Astrocyte of the cerebellum (primary cell): ENCODE results near the gene ARFGEF2.
"Not testable (repeated sequence)": the region's sequence is repeated elsewhere in the genome, so short reads cannot be mapped to it uniquely, and the experiment has no call there.

ENCODE experiments used
- DNase-seq: peaks from one replicate; pipeline ENCODE4 v3.0.0-alpha.2; 2011; ENCODE audit warnings: low read depth
- H3K4me3 ChIP-seq: 2 replicates; pipeline ENCODE4 v1.5.1; 2011; ENCODE audit warnings: mild to moderate bottlenecking, low read depth, low read length, moderate library complexity
- CTCF ChIP-seq: IDR thresholded peaks from 2 replicates; pipeline ENCODE4 v1.5.1; 2012; ENCODE audit warnings: low read length, low read depth, moderate library complexity, mild to moderate bottlenecking; ENCODE audit errors: missing control alignments
- in situ Hi-C: cut with HindIII; loops from 2 replicates; pipeline ENCODE4 v1.10.0; 2017; ENCODE audit warnings: low sequenced_read_pairs

ARFGEF2 gene

GRCh38 chr20:48971956-48972355 is 50.4 kb downstream of the ARFGEF2 start:
- no peak overlapping the region for H3K4me3 ChIP-seq
- no peak for DNase-seq
- in situ Hi-C loops = no loop called here
- no peak for TF ChIP-seq CTCF

DNA sequence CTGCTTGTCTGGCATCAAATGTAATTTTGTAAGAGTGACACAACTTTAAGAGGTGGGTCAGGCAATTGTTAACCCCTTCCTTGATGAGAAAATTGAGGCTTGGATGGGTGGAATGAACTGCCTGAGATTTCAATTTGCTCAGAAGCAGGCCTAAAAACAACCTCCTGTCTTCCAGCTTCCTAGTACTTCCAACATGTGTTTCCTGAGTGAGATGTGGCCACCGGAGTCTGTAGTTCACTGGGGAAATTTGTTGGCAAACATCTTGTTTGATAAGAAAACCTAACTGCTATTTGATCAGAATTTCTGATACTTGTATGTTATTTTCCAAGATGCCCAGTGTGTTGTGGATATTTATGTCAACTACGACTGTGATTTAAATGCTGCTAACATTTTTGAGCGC is 51.3 kb downstream of the ARFGEF2 start:
- in situ Hi-C loops = no loop called here
- no peak for TF ChIP-seq CTCF
- DNase-seq = no peak
- no peak overlapping the region for H3K4me3 ChIP-seq

DNA sequence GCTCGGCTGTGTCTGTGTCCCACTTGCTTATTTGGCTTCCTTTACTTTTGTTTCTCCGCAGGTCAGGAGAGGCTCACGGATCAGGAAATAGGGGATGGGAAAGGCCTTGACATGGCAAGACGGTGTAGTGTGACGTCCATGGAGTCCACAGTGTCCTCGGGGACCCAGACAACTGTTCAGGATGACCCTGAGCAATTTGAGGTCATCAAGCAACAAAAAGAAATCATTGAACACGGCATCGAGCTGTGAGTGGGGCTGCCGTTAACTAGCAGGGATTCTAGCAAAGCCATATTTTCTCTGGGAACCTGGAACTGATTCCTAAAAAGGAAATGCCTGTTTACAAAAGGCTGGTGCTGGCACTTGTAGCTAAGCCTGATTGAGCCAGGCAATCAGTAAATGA is 54.4 kb downstream of the ARFGEF2 start:
- in situ Hi-C loops = no loop called here
- H3K4me3 ChIP-seq = no peak overlapping the region
- no peak for TF ChIP-seq CTCF
- DNase-seq = no peak

DNA sequence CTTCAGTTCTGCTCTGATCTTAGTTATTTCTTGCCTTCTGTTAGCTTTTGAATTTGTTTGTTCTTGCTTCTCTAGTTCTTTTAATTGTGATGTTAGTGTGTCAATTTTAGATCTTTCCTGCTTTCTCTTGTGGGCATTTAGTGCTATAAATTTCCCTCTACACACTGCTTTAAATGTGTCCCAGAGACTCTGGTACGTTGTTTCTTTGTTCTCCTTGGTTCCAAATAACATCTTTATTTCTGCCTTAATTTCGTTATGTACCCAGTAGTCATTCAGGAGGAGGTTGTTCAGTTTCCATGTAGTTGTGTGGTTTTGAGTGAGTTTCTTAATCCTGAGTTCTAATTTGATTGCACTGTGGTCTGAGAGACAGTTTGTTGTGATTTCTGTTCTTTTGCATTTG is 58.5 kb downstream of the ARFGEF2 start:
- in situ Hi-C loops, H3K4me3 ChIP-seq, DNase-seq: not testable (repeated sequence)

- no peak overlapping the region for H3K4me3 ChIP-seq
- TF ChIP-seq CTCF = no peak
- in situ Hi-C loops = no loop called here
- peak; percentile 65 for DNase-seq
These were observed 62.2 kb downstream of the ARFGEF2 start for GRCh38 chr20:48983423-48984400.

GRCh38 chr20:48984575-48985219 is 63.2 kb downstream of the ARFGEF2 start:
- TF ChIP-seq CTCF = no peak
- H3K4me3 ChIP-seq = no peak overlapping the region
- in situ Hi-C loops = no loop called here
- peak; percentile 57 for DNase-seq

GRCh38 chr20:48986899-48987298 is 65.4 kb downstream of the ARFGEF2 start:
- peak; percentile 50 for TF ChIP-seq CTCF
- DNase-seq = no peak
- in situ Hi-C loops = no loop called here
- H3K4me3 ChIP-seq = no peak overlapping the region
